SK-N-SH (cell line): ENCODE measurements around the gene CD180. TPM values are rescaled to one million over a fixed set of nuclear protein-coding genes. Genes with fewer than 3 reads are reported as not detected.

Experiments
- CTCF ChIA-PET: fragments of 300-600, 350-600 bp; formaldehyde crosslinking; extraction: SDS; loops from one replicate; lab custom pipeline; 2021; lab: Yijun Ruan, JAX
- POLR2A ChIA-PET: fragments of 350-600 bp; sonication (Branson Sonifier 250); formaldehyde crosslinking; extraction: SDS; loops from one replicate; lab custom pipeline; 2020; ENCODE audit warnings: antibody characterized with exemption, inconsistent platforms; lab: Yijun Ruan, JAX
- DNase-seq: peaks from one replicate; pipeline ENCODE4 v3.0.0; 2012
- H2AFZ ChIP-seq: fragments of 200-600 bp; sonication (generic); 2 replicates; pipeline ENCODE4 v1.8.1; 2016; ENCODE audit warnings: antibody characterized with exemption, mild to moderate bottlenecking, low read depth
- H3F3A ChIP-seq: fragments of 200-600 bp; sonication (generic); replicated peaks from 2 replicates; pipeline ENCODE3; 2016; ENCODE audit warnings: antibody characterized with exemption, mild to moderate bottlenecking; ENCODE audit not compliant: insufficient read depth
- H3K27ac ChIP-seq, 2 experiments: fragments of 200-500 bp in 1 of 2; fragments of 200-600 bp in 1 of 2; sonication (Bioruptor generic) in 1 of 2; sonication (generic), shearing (Covaris generic) in 1 of 2; 2 replicates each; pipeline versions ENCODE4 v1.5.1 to v1.6.1; 2014 to 2016; ENCODE audit warnings: low read depth in 2 of 2, inconsistent platforms in 1 of 2, low read length in 1 of 2, mild to moderate bottlenecking in 1 of 2, mixed read lengths in 1 of 2
- H3K27me3 ChIP-seq: fragments of 200-600 bp; sonication (generic), shearing (Covaris generic); 2 replicates; pipeline ENCODE4 v1.6.1; 2016; ENCODE audit warnings: mixed run types; ENCODE audit not compliant: insufficient read depth
- H3K36me3 ChIP-seq, 2 experiments: fragments of 200-500 bp in 1 of 2; fragments of 200-600 bp in 1 of 2; sonication (Bioruptor generic) in 1 of 2; sonication (generic) in 1 of 2; replicated peaks in 1 of 2; 2 replicates each; pipeline versions ENCODE3 to v1.5.1; 2014 to 2016; ENCODE audit warnings: low read length in 1 of 2, mild to moderate bottlenecking in 1 of 2; ENCODE audit not compliant: insufficient read depth in 2 of 2, control insufficient read depth in 1 of 2
- H3K4me1 ChIP-seq, 2 experiments: fragments of 200-500 bp in 1 of 2; fragments of 200-600 bp in 1 of 2; sonication (Bioruptor generic) in 1 of 2; sonication (generic), shearing (Covaris generic) in 1 of 2; 2 replicates each; pipeline versions ENCODE4 v1.5.1 to v1.6.1; 2014 to 2016; ENCODE audit warnings: low read depth in 1 of 2, low read length in 1 of 2, mixed run types in 1 of 2; ENCODE audit not compliant: insufficient read depth in 2 of 2, control insufficient read depth in 1 of 2
- H3K4me2 ChIP-seq: fragments of 200-600 bp; sonication (generic), shearing (Covaris generic); 2 replicates; pipeline ENCODE4 v1.6.1; 2017; ENCODE audit warnings: mixed run types
- H3K4me3 ChIP-seq, 2 experiments: fragments of 200-500 bp in 1 of 2; fragments of 200-600 bp in 1 of 2; sonication (Bioruptor generic) in 1 of 2; sonication (generic), shearing (Covaris generic) in 1 of 2; 2 replicates each; pipeline versions ENCODE4 v1.5.1 to v1.8.1; 2014 to 2016; ENCODE audit warnings: low read depth in 2 of 2, inconsistent platforms in 1 of 2, low read length in 1 of 2, mild to moderate bottlenecking in 1 of 2, mixed read lengths in 1 of 2, moderate library complexity in 1 of 2
- H3K79me2 ChIP-seq: fragments of 200-600 bp; sonication (generic); 2 replicates; pipeline ENCODE4 v1.8.1; 2017; ENCODE audit warnings: mild to moderate bottlenecking; ENCODE audit not compliant: insufficient read depth
- H3K9ac ChIP-seq: fragments of 200-600 bp; sonication (generic); 2 replicates; pipeline ENCODE4 v1.6.1; 2017; ENCODE audit warnings: mixed run types
- H3K9me2 ChIP-seq: fragments of 200-600 bp; sonication (generic); 2 replicates; pipeline ENCODE4 v1.6.1; 2017; ENCODE audit warnings: mixed run types
- H3K9me3 ChIP-seq: fragments of 200-600 bp; sonication (generic); 2 replicates; pipeline ENCODE4 v1.6.1; 2017; ENCODE audit warnings: mixed run types, mild to moderate bottlenecking, moderate library complexity
- H4K20me1 ChIP-seq: fragments of 200-600 bp; sonication (generic); 2 replicates; pipeline ENCODE4 v1.6.1; 2017; ENCODE audit warnings: mild to moderate bottlenecking, mixed run types; ENCODE audit not compliant: insufficient read depth
- CTCF ChIP-seq: fragments of 200-600 bp; sonication (generic); IDR thresholded peaks from 2 replicates; pipeline ENCODE4 v1.6.1; 2017; ENCODE audit warnings: antibody characterized with exemption, mild to moderate bottlenecking, moderate library complexity
- ELF1 ChIP-seq: IDR thresholded peaks from 2 replicates; pipeline ENCODE4 v1.4.0; 2012
- EP300 ChIP-seq, 2 experiments: IDR thresholded peaks; 2 replicates each; pipeline versions ENCODE4 v1.4.0 to v1.6.1; 2012; ENCODE audit warnings: borderline replicate concordance in 1 of 2, low read depth in 1 of 2, low read length in 1 of 2
- FOSL2 ChIP-seq: IDR thresholded peaks from 2 replicates; pipeline ENCODE4 v1.4.0; 2012; ENCODE audit warnings: low read depth, mild to moderate bottlenecking, moderate library complexity, borderline replicate concordance
- FOXJ3 ChIP-seq: sonication (generic); formaldehyde crosslinking; IDR thresholded peaks from 2 replicates; pipeline ENCODE4 v1.5.1; 2020; ENCODE audit warnings: mild to moderate bottlenecking, missing genetic modification reagents
- GATA2 ChIP-seq: sonication (generic); formaldehyde crosslinking; IDR thresholded peaks from 2 replicates; pipeline ENCODE4 v1.5.0; 2020; ENCODE audit warnings: mild to moderate bottlenecking, missing genetic modification reagents
- JUND ChIP-seq: IDR thresholded peaks from 2 replicates; pipeline ENCODE4 v1.4.0; 2012
- MEF2A ChIP-seq: IDR thresholded peaks from 2 replicates; pipeline ENCODE4 v1.4.0; 2012; ENCODE audit warnings: low read depth, borderline replicate concordance
- MXI1 ChIP-seq: IDR thresholded peaks from 2 replicates; pipeline ENCODE4 v1.6.1; 2012; ENCODE audit warnings: mild to moderate bottlenecking, low read depth, low read length, improper control_type of control experiment
- NRF1 ChIP-seq: IDR thresholded peaks from 2 replicates; pipeline ENCODE4 v1.6.1; 2012; ENCODE audit warnings: low read depth, mild to moderate bottlenecking, low read length
- POLR2AphosphoS5 ChIP-seq: IDR thresholded peaks from 2 replicates; pipeline ENCODE4 v1.6.1; 2012; ENCODE audit warnings: low read depth, low read length
- RCOR1 ChIP-seq: fragments of 150-350 bp; IDR thresholded peaks from 2 replicates; pipeline ENCODE4 v1.6.1; 2017; ENCODE audit warnings: antibody characterized with exemption, low read length
- RFX5 ChIP-seq: IDR thresholded peaks from 2 replicates; pipeline ENCODE4 v1.6.1; 2012; ENCODE audit warnings: mild to moderate bottlenecking, improper control_type of control experiment, low read length
- SIN3A ChIP-seq: IDR thresholded peaks from 2 replicates; pipeline ENCODE4 v1.6.1; 2012; ENCODE audit warnings: low read depth, mild to moderate bottlenecking, low read length, moderate library complexity, borderline replicate concordance
- SMC3 ChIP-seq: IDR thresholded peaks from 2 replicates; pipeline ENCODE4 v1.6.1; 2012; ENCODE audit warnings: low read depth, low read length, improper control_type of control experiment
- YY1 ChIP-seq: IDR thresholded peaks from 2 replicates; pipeline ENCODE4 v1.4.0; 2012; ENCODE audit warnings: low read depth, mild to moderate bottlenecking
- WGBS: methylation state at CpG from one replicate; pipeline ENCODE4 v1.1.6; 2017; ENCODE audit warnings: low lambda C conversion rate; 5-methylcytosine and 5-hydroxymethylcytosine counted together
- polyA plus RNA-seq, 3 experiments: library from polyadenylated mRNA; depleted of rRNA; stranded (reverse); fragments of >200 nt; gene quantifications; 2 replicates each; pipeline ENCODE4 v1.2.3, GENCODE V29; 2012
- TF ChIP-seq, protein P1 (sequence below): IDR thresholded peaks from 2 replicates; pipeline ENCODE4 v1.4.0; 2012; ENCODE audit warnings: low read depth
- TF ChIP-seq, protein P2 (sequence below): IDR thresholded peaks from 2 replicates; pipeline ENCODE4 v1.6.1; 2012; ENCODE audit warnings: mild to moderate bottlenecking, low read depth, low read length, moderate library complexity

Gene CD180
- polyA plus RNA-seq, 1 of the 3 experiments (the other 2 are of a cell fraction): 0.02 TPM

GRCh38 chr5:67142816-67143215 is 53.8 kb downstream of the CD180 start (continued):
- TF ChIP-seq, protein P1, sequence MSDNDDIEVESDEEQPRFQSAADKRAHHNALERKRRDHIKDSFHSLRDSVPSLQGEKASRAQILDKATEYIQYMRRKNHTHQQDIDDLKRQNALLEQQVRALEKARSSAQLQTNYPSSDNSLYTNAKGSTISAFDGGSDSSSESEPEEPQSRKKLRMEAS: no peak
- no peak for TF ChIP-seq MXI1
- no peak for TF ChIP-seq GATA2
- no peak for TF ChIP-seq NRF1
- TF ChIP-seq SMC3: no peak
- no peak for TF ChIP-seq RFX5
- TF ChIP-seq FOSL2: no peak
- TF ChIP-seq YY1: no peak
- TF ChIP-seq, all 33 proteins: peak for 0

DNA sequence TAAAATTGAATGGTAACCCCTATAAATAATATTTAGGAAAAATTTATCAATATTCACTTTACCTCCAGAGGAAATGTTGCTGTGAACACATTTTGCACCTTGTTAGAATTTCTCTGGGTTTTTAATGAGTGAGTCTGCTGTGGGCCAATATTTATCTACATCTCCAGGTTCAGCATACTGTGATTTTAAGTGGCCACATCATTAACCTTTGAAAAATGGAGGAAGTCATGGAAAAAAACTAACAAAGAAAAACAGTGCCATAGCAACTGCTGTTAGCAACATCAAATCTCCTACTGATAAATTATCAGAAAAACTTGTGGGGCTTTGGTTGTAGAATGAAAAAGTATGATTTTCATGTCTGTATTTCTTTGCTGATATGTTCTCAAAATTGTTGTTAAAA is 55.0 kb downstream of the CD180 start:
- no peaks in the 10 kb centered on the region for H3F3A ChIP-seq
- H3K27ac ChIP-seq: no peak overlapping the region
- TF ChIP-seq SIN3A: no peak
- H3K9me3 ChIP-seq: no peaks in the 10 kb centered on the region
- H3K27me3 ChIP-seq: no peaks in the 10 kb centered on the region
- H2AFZ ChIP-seq: no peak overlapping the region
- ChIA-PET CTCF (interaction anchor here (4.1 to 5.9 kb wide), 2 partner anchors 8 to 154 kb away, joined by 20 to 26 read pairs; no protein-coding TSS in a partner anchor), POLR2A (no interaction called here)
- no peak overlapping the region for H3K9ac ChIP-seq
- H3K4me1 ChIP-seq: no peaks in the 10 kb centered on the region
- H3K36me3 ChIP-seq: peaks cover 0 to 43% of the 10 kb centered on the region in 2 experiments
- no peaks in the 10 kb centered on the region for H3K79me2 ChIP-seq
- no peaks in the 10 kb centered on the region for H4K20me1 ChIP-seq
- no peaks in the 10 kb centered on the region for H3K9me2 ChIP-seq
- H3K4me2 ChIP-seq: no peak overlapping the region
- no peak for DNase-seq
- H3K4me3 ChIP-seq: no peak overlapping the region

GRCh38 chr5:67140413-67140812 is 56.2 kb downstream of the CD180 start:
- H3K79me2 ChIP-seq: no peaks in the 10 kb centered on the region
- no peak overlapping the region for H3K9ac ChIP-seq
- no peaks in the 10 kb centered on the region for H3K27me3 ChIP-seq
- no peak overlapping the region for H3K4me2 ChIP-seq
- no peaks in the 10 kb centered on the region for H3K9me2 ChIP-seq
- WGBS: 87% methylated on average over 4 of the region's 4 CpGs
- H3K4me3 ChIP-seq: no peak overlapping the region
- ChIA-PET POLR2A (no interaction called here), CTCF (interaction anchor here (0.9 to 4.1 kb wide), 2 partner anchors 10 to 16 kb away, joined by 3 to 20 read pairs; no protein-coding TSS in a partner anchor)
- H3K9me3 ChIP-seq: no peaks in the 10 kb centered on the region
- H2AFZ ChIP-seq: no peak overlapping the region
- H3K4me1 ChIP-seq: no peaks in the 10 kb centered on the region
- H3F3A ChIP-seq: no peaks in the 10 kb centered on the region
- TF ChIP-seq RCOR1: no peak
- TF ChIP-seq NRF1: no peak
- no peak for TF ChIP-seq CTCF
- no peak for TF ChIP-seq ELF1
- TF ChIP-seq FOXJ3 (CRISPR knock-in tag): no peak
- no peak for TF ChIP-seq MEF2A
- no peak for TF ChIP-seq SIN3A
- no peak for TF ChIP-seq JUND
- TF ChIP-seq POLR2AphosphoS5: no peak
- TF ChIP-seq, protein P2, sequence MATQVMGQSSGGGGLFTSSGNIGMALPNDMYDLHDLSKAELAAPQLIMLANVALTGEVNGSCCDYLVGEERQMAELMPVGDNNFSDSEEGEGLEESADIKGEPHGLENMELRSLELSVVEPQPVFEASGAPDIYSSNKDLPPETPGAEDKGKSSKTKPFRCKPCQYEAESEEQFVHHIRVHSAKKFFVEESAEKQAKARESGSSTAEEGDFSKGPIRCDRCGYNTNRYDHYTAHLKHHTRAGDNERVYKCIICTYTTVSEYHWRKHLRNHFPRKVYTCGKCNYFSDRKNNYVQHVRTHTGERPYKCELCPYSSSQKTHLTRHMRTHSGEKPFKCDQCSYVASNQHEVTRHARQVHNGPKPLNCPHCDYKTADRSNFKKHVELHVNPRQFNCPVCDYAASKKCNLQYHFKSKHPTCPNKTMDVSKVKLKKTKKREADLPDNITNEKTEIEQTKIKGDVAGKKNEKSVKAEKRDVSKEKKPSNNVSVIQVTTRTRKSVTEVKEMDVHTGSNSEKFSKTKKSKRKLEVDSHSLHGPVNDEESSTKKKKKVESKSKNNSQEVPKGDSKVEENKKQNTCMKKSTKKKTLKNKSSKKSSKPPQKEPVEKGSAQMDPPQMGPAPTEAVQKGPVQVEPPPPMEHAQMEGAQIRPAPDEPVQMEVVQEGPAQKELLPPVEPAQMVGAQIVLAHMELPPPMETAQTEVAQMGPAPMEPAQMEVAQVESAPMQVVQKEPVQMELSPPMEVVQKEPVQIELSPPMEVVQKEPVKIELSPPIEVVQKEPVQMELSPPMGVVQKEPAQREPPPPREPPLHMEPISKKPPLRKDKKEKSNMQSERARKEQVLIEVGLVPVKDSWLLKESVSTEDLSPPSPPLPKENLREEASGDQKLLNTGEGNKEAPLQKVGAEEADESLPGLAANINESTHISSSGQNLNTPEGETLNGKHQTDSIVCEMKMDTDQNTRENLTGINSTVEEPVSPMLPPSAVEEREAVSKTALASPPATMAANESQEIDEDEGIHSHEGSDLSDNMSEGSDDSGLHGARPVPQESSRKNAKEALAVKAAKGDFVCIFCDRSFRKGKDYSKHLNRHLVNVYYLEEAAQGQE: no peak
- no peak for TF ChIP-seq EP300 (IDR thresholded peaks at IDR 0.05; ENCODE audit: borderline replicate concordance in 1 of 2, low read depth in 1 of 2, low read length in 1 of 2)
- TF ChIP-seq, protein P1: no peak
- no peak for DNase-seq
- H4K20me1 ChIP-seq: no peaks in the 10 kb centered on the region
- H3K36me3 ChIP-seq: peaks cover 0 to 39% of the 10 kb centered on the region in 2 experiments
- H3K27ac ChIP-seq: no peak overlapping the region
